K562 (cell line): ENCODE results near the gene SHISA8. TPM values are rescaled to one million over a fixed set of nuclear protein-coding genes. Genes with fewer than 3 reads are reported as not detected.
A peak's percentile ranks its signal among the peaks of the same experiment; 100 is the strongest.

ENCODE experiments used
- ATAC-seq: fragments of 200-7000 bp; cut with Tn5 transposase; 3 replicates; pipeline ENCODE4 v1.9.1; 2020; ENCODE audit warnings: moderate library complexity
- Bru-seq: library from RNA; stranded (reverse); fragments of 400-500 nt; gene quantifications from one replicate; lab custom pipeline; 2021; lab: Mats Ljungman, UMichigan
- BruChase-seq, 2 experiments: library from RNA; stranded (reverse); fragments of 400-500 nt; gene quantifications; one replicate each; lab custom pipeline; 2021; lab: Mats Ljungman, UMichigan
- BruUV-seq: library from RNA; stranded (reverse); fragments of 400-500 nt; replicated peaks from 2 replicates; lab custom pipeline; 2021; lab: Mats Ljungman, UMichigan
- CTCF ChIA-PET: fragments of 300-600 bp; formaldehyde crosslinking; extraction: SDS; loops from one replicate; lab custom pipeline; 2021; ENCODE audit warnings: low intra/inter-chr PET ratio; lab: Yijun Ruan, JAX
- POLR2A ChIA-PET: fragments of 300-600, 350-650 bp; sonication (Branson Sonifier 250); formaldehyde crosslinking; extraction: SDS; loops from one replicate; lab custom pipeline; 2021; ENCODE audit warnings: antibody characterized with exemption, inconsistent platforms; lab: Yijun Ruan, JAX
- DNase-seq, 4 experiments: peaks; one replicate each; pipeline versions ENCODE4 v3.0.0 to v3.0.0-alpha.2; 2011 to 2018; ENCODE audit warnings: low spot score in 3 of 4, mixed read lengths in 3 of 4; ENCODE audit errors: extremely low read depth in 1 of 4
- FAIRE-seq: peaks from 2 replicates; lab custom pipeline; 2011; peaks lifted over from hg19 to GRCh38; lab: Jason Lieb, UNC
- H2AFZ ChIP-seq: 2 replicates; pipeline ENCODE4 v1.6.0; 2011; ENCODE audit warnings: low read depth, low read length, control low read depth, inconsistent platforms
- H3K27ac ChIP-seq: fragments of 200-600 bp; 3 replicates; pipeline ENCODE4 v1.8.0; 2011; ENCODE audit warnings: low read depth, mild to moderate bottlenecking, control low read depth, inconsistent platforms, low read length, moderate library complexity, mixed read lengths; ENCODE audit errors: extremely low read depth
- H3K27me3 ChIP-seq, 2 experiments: fragments of 300-600 bp in 1 of 2; 2 replicates in 1 of 2; 3 replicates in 1 of 2; pipeline versions ENCODE4 v1.6.0 to v1.8.0; 2011; ENCODE audit warnings: inconsistent platforms in 2 of 2, low read length in 2 of 2, mild to moderate bottlenecking in 1 of 2, mixed read lengths in 1 of 2, moderate library complexity in 1 of 2; ENCODE audit not compliant: control insufficient read depth in 2 of 2, insufficient read depth in 2 of 2
- H3K36me3 ChIP-seq: fragments of 300-600 bp; 3 replicates; pipeline ENCODE4 v1.8.0; 2011; ENCODE audit warnings: mild to moderate bottlenecking, low read length, inconsistent platforms; ENCODE audit not compliant: control insufficient read depth, insufficient read depth
- H3K4me1 ChIP-seq, 2 experiments: fragments of 200-600 bp in 1 of 2; replicated peaks in 1 of 2; 2 replicates in 1 of 2; 3 replicates in 1 of 2; pipeline versions ENCODE4 v1.5.1 to v1.8.0; 2011; ENCODE audit warnings: inconsistent platforms in 2 of 2, low read length in 2 of 2, mild to moderate bottlenecking in 1 of 2, mixed read lengths in 1 of 2, moderate library complexity in 1 of 2; ENCODE audit not compliant: control insufficient read depth in 2 of 2, insufficient read depth in 2 of 2
- H3K4me2 ChIP-seq: 2 replicates; pipeline ENCODE4 v1.6.1; 2011; ENCODE audit warnings: low read length, control low read depth, inconsistent platforms, mixed read lengths; ENCODE audit not compliant: insufficient read depth
- H3K4me3 ChIP-seq: fragments of 200-600 bp; sonication (generic), shearing (Covaris generic); 2 replicates; pipeline ENCODE4 v1.5.1; 2016; ENCODE audit warnings: control low read depth, inconsistent platforms
- H3K79me2 ChIP-seq: fragments of 200-600 bp; 3 replicates; pipeline ENCODE4 v1.8.0; 2011; ENCODE audit warnings: low read length, inconsistent platforms; ENCODE audit not compliant: control insufficient read depth, insufficient read depth
- H3K9ac ChIP-seq, 2 experiments: 2 replicates each; pipeline versions ENCODE4 v1.6.0 to v1.6.1; 2011; ENCODE audit warnings: low read depth in 2 of 2, low read length in 2 of 2, control low read depth in 1 of 2, inconsistent platforms in 1 of 2, mild to moderate bottlenecking in 1 of 2, mixed read lengths in 1 of 2; ENCODE audit not compliant: insufficient read depth in 1 of 2
- H3K9me1 ChIP-seq: one replicate; pipeline ENCODE4 v1.6.0; 2011; ENCODE audit warnings: inconsistent platforms, mild to moderate bottlenecking, low read length, moderate library complexity; ENCODE audit not compliant: control insufficient read depth, insufficient read depth
- H3K9me3 ChIP-seq: replicated peaks from 2 replicates; pipeline ENCODE4 v1.5.1; 2011; ENCODE audit warnings: low read depth, low read length, inconsistent platforms; ENCODE audit not compliant: control insufficient read depth, insufficient read depth
- H4K20me1 ChIP-seq: replicated peaks from 2 replicates; pipeline ENCODE4 v1.6.1; 2011; ENCODE audit warnings: low read length, inconsistent platforms, mixed read lengths; ENCODE audit not compliant: control insufficient read depth, insufficient read depth
- BCOR ChIP-seq: fragments of 450-650 bp; IDR thresholded peaks from 2 replicates; pipeline ENCODE4 v1.6.1; 2016
- CBFA2T3 ChIP-seq: fragments of 450-650 bp; IDR thresholded peaks from 2 replicates; pipeline ENCODE4 v1.6.1; 2017
- CHD4 ChIP-seq: fragments of 200-600 bp; sonication (generic); IDR thresholded peaks from 3 replicates; pipeline ENCODE4 v1.6.1; 2012; ENCODE audit warnings: low read depth, mild to moderate bottlenecking, mixed read lengths, low read length, inconsistent platforms; ENCODE audit not compliant: insufficient read depth, insufficient replicate concordance, poor library complexity, severe bottlenecking
- ETV1 ChIP-seq: fragments of 450-650 bp; conservative IDR thresholded peaks from 2 replicates; pipeline ENCODE4 v1.6.1; 2016; ENCODE audit warnings: missing genetic modification characterization, control low read depth, low read depth, missing compliant biosample characterization
- HSF4 ChIP-seq: fragments of 250-450 bp; sonication (Bioruptor Pico); IDR thresholded peaks from 2 replicates; pipeline ENCODE4 v2.1.2; 2022; ENCODE audit warnings: mild to moderate bottlenecking, moderate library complexity, borderline replicate concordance
- KDM1A ChIP-seq, 2 experiments: fragments of 450-650 bp; IDR thresholded peaks; 2 replicates each; pipeline ENCODE4 v1.6.1; 2016; ENCODE audit warnings: mild to moderate bottlenecking in 2 of 2
- POLR2G ChIP-seq: fragments of 200-400 bp; formaldehyde crosslinking; IDR thresholded peaks from 2 replicates; pipeline ENCODE4 v1.6.1; 2017; ENCODE audit warnings: low read depth, mild to moderate bottlenecking, antibody characterized with exemption, low read length, moderate library complexity
- ZBTB7A ChIP-seq: IDR thresholded peaks from 2 replicates; pipeline ENCODE4 v1.6.1; 2011; ENCODE audit warnings: low read depth, mild to moderate bottlenecking, low read length, moderate library complexity, borderline replicate concordance; ENCODE audit not compliant: control insufficient read depth
- ZNF133 ChIP-seq: fragments of 250-450 bp; sonication (Bioruptor Pico); IDR thresholded peaks from 2 replicates; pipeline ENCODE4 v1.4.0; 2020; ENCODE audit warnings: mild to moderate bottlenecking
- WGBS: fragments of 100-300 bp; shearing (Covaris generic); methylation state at CpG from one replicate; pipeline ENCODE4 v1.1.6; 2016; ENCODE audit warnings: low coverage, mixed read lengths; ENCODE audit not compliant: insufficient coverage; ENCODE audit errors: missing lambda C conversion rate; 5-methylcytosine and 5-hydroxymethylcytosine counted together
- in situ Hi-C: fragments of 300-500 bp; cut with MboI; formaldehyde crosslinking; loops from 4 replicates; pipeline ENCODE4 v1.15.0; 2018; ENCODE audit warnings: inconsistent platforms, mixed read lengths
- intact Hi-C: fragments of 100-400 bp; cut with micrococcal nuclease; formaldehyde crosslinking; loops from 2 replicates; pipeline ENCODE4 v1.14.2; 2022
- long read RNA-seq, 3 experiments: library from polyadenylated mRNA in 2 of 3; library from RNA in 1 of 3; unstranded in 2 of 3; stranded (forward) in 1 of 3; transcript quantifications; one replicate each; pipeline ENCODE4 v2.0.0, GENCODE V29; 2019 to 2022
- polyA minus RNA-seq, 3 experiments: library from RNA; depleted of rRNA, polyadenylated mRNA; stranded (reverse); fragments of >200 nt; gene quantifications; 2 replicates each; pipeline ENCODE4 v1.2.3, GENCODE V29; 2011
- polyA plus RNA-seq, 8 experiments: library from polyadenylated mRNA; depleted of rRNA in 4 of 8; stranded (reverse) in 5 of 8; unstranded in 3 of 8; fragments of >200 nt; fragmentation: Nextera tagmentation in 2 of 8; fragmentation: Illumina TruSeq in 1 of 8; extraction: Ambion mirVana in 2 of 8; extraction: Trizol in 1 of 8; gene quantifications; 2 replicates each; pipeline versions ENCODE4 v1.2.1 to v1.2.3, GENCODE V29; 2011 to 2014; ENCODE audit warnings: inconsistent platforms in 1 of 8, missing spikeins in 1 of 8
- total RNA-seq, 7 experiments: library from RNA; depleted of rRNA in 6 of 7; stranded (reverse); fragments of >200 nt in 6 of 7; fragmentation: Illumina TruSeq in 2 of 7; extraction: Trizol in 2 of 7; gene quantifications; 2 replicates each; pipeline versions ENCODE4 v1.2.1 to v1.2.3, GENCODE V29; 2011 to 2021; ENCODE audit warnings: low replicate concordance in 1 of 7
- TF ChIP-seq, protein P1 (sequence below): fragments of 200-800 bp; sonication (Bioruptor generic); IDR thresholded peaks from 2 replicates; pipeline ENCODE4 v1.6.1; 2017; ENCODE audit warnings: missing genetic modification characterization, missing compliant biosample characterization
- TF ChIP-seq, protein P2 (sequence below): fragments of 250-450 bp; sonication (Bioruptor Pico); IDR thresholded peaks from 2 replicates; pipeline ENCODE4 v1.5.0; 2021
- TF ChIP-seq, protein P3 (sequence below), 2 experiments: IDR thresholded peaks; 2 replicates each; pipeline ENCODE4 v1.6.1; 2011; ENCODE audit warnings: borderline replicate concordance in 1 of 2, control low read depth in 1 of 2, low read depth in 1 of 2, low read length in 1 of 2, mild to moderate bottlenecking in 1 of 2, mixed read lengths in 1 of 2, moderate library complexity in 1 of 2; ENCODE audit not compliant: insufficient read depth in 1 of 2, insufficient read length in 1 of 2, poor library complexity in 1 of 2, severe bottlenecking in 1 of 2; ENCODE audit errors: extremely low read depth in 1 of 2

The SHISA8 gene
- 0.70 and 1.5 TPM in 2 replicates for total RNA-seq (2011; cell fraction: chromatin; rRNA removed; ENCODE audit: low replicate concordance)
- total RNA-seq (2011; cell fraction: nucleolus; rRNA removed) = 2.4 and 5.5 TPM in 2 replicates
- 1.5 and 2.1 TPM in 2 replicates for total RNA-seq (2011; cell fraction: nucleoplasm; rRNA removed)
- total RNA-seq (2014; rRNA removed) (1.1 and 1.4 TPM in 2 replicates), total RNA-seq (2014; rRNA removed; fragmentation: Illumina TruSeq; extraction: Trizol) (not detected in 2 replicates), total RNA-seq (2015; rRNA removed; fragmentation: Illumina TruSeq; extraction: Trizol) (not detected in 2 replicates), total RNA-seq (2021) (2.2 TPM in 2 replicates), polyA plus RNA-seq (2011; rRNA removed) (0.08 and 0.15 TPM in 2 replicates), polyA plus RNA-seq (2014; fragmentation: Illumina TruSeq; extraction: Trizol) (not detected in 2 replicates), polyA plus RNA-seq (2014; fragmentation: Nextera tagmentation; extraction: Ambion mirVana) (under 1 TPM in 1 of 2 experiments, not detected in 1; 0.07 TPM), polyA plus RNA-seq (2014; rRNA removed) (0.50 and 3.3 TPM in 2 replicates), polyA minus RNA-seq (2011; rRNA and poly(A)+ RNA removed) (not detected in 2 replicates), Bru-seq, nascent RNA (percentile 45 among the genes with signal in this experiment), BruChase-seq, experiment 1, labeled RNA remaining after a 2-hour chase (percentile 21 among the genes with signal in this experiment), BruChase-seq, experiment 2, labeled RNA remaining after a 6-hour chase (percentile 40 among the genes with signal in this experiment)
- polyA plus RNA-seq (2011; cell fraction: cytosol; rRNA removed) = 0.09 and 1.8 TPM in 2 replicates
- polyA plus RNA-seq (2011; cell fraction: nucleus; rRNA removed) = 2.7 and 8.7 TPM in 2 replicates
- 0.19 and 0.40 TPM in 2 replicates for polyA plus RNA-seq (2012)
- not detected in 2 replicates for polyA minus RNA-seq (2011; cell fraction: cytosol; rRNA and poly(A)+ RNA removed)
- polyA minus RNA-seq (2011; cell fraction: nucleus; rRNA and poly(A)+ RNA removed) = 0.94 TPM in 1 of 2 replicates, not detected in the other
- long read RNA-seq, experiment 1, partial matches to known transcripts = 0 of 13 reads
- long read RNA-seq, experiment 1, other reads (novel, unspliced or antisense) = 13 of 13 reads
- long read RNA-seq, experiment 2, partial matches to known transcripts = 1 of 4 reads
- long read RNA-seq, experiment 2, other reads (novel, unspliced or antisense) = 3 of 4 reads
- long read RNA-seq, experiment 3 = 0 reads

DNA sequence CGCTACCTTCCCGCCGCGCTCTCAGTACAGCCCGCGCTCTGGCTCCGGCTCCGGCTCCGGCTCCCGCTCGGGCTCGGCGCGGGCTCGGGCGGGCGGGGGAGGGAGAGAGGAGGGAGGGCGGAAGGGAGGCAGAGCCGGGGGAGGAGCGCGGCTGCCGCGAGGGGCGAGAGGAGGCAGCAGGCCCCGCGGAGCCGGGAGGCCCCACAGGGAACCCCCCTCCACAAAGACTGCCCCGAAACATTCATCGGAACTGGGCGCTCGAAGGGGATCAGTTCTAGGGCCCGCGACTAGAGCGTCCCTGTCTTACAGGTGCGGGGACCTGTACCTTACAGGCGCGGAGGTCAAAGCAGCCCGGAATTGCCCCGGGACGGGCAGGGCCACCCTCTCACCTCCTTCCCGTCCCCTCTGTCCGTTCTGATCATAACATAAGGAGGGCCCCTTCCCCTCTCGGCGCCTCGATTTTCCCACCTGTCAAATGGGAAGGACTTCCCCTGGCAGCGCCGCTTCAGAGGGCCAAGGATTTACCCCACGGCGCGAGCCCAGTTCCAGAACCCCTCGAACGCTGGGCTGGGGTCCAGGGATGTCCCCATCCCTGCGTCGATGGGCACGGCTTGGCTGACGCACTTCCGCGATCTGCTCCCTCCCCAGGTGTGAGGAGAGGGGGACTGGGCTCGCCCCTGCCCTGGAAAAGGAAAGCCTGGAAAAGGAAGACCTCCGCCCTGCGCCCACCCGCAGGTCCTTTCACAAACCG, at the start of gene SHISA8:
Gene SHISA8, minus strand, starts transcription at position 40 of the 751 bp plus-strand sequence. CDS start 407 bp downstream, outside the sequence.
- intact Hi-C loops (no loop called here), in situ Hi-C loops (no loop called here)
- ATAC-seq = peak; percentile 84
- DNase-seq = peak in 2 of 4 experiments; percentile 61 to 72
- no peak for FAIRE-seq
- POLR2A ChIA-PET = interaction anchor here (0.6 kb wide), 2 partner anchors 12 to 684 kb away, joined by 3 to 4 read pairs; no protein-coding TSS in a partner anchor
- H3K4me1 ChIP-seq = peaks cover 6 to 53% of the 10 kb centered on the region in 2 experiments; a peak in 3 of 5 replicates
- peaks cover 9% of the 10 kb centered on the region; the same call in 1 of the 2 replicates for H4K20me1 ChIP-seq
- H3K27me3 ChIP-seq = 0 out of 5 replicates have a peak, but pooled peaks cover 0 to 4% of the 10 kb centered on the region in 2 experiments
- H3K36me3 ChIP-seq = no peaks in the 10 kb centered on the region
- peak within 1 kb of the TSS; percentile 41 for H3K4me3 ChIP-seq
- peak within 1 kb of the TSS; percentile 54 to 88; a peak in 3 of 4 replicates for H3K9ac ChIP-seq
- 38% methylated on average over 20 of the region's 63 CpGs for WGBS
- peak within 1 kb of the TSS; percentile 32; the same call in 1 of the 2 replicates for H3K4me2 ChIP-seq
- H3K79me2 ChIP-seq = no peaks in the 10 kb centered on the region
- H3K9me1 ChIP-seq = no peaks in the 10 kb centered on the region
- no TSS peak for BruUV-seq
- H2AFZ ChIP-seq = peak within 1 kb of the TSS; percentile 40; the same call in 1 of the 2 replicates
- no peak within 1 kb of the TSS for H3K27ac ChIP-seq
- no peaks in the 10 kb centered on the region for H3K9me3 ChIP-seq
- CTCF ChIA-PET = interaction anchor here (0.7 kb wide), 1 partner anchor 219 kb away, joined by 3 read pairs; no protein-coding TSS in a partner anchor
- TF ChIP-seq, protein P1, sequence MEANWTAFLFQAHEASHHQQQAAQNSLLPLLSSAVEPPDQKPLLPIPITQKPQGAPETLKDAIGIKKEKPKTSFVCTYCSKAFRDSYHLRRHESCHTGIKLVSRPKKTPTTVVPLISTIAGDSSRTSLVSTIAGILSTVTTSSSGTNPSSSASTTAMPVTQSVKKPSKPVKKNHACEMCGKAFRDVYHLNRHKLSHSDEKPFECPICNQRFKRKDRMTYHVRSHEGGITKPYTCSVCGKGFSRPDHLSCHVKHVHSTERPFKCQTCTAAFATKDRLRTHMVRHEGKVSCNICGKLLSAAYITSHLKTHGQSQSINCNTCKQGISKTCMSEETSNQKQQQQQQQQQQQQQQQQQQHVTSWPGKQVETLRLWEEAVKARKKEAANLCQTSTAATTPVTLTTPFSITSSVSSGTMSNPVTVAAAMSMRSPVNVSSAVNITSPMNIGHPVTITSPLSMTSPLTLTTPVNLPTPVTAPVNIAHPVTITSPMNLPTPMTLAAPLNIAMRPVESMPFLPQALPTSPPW (CRISPR knock-in tag) = peak; percentile 70
- TF ChIP-seq HSF4 (CRISPR knock-in tag) (no peak), CHD4 (peak; percentile 29), ETV1 (tag) (no peak), CBFA2T3 (no peak), BCOR (peak; percentile 68), KDM1A (IDR thresholded peaks at IDR 0.05) (peak in 1 of 2 experiments; percentile 51; a peak in 1 of 4 replicates), ZBTB7A (peak; percentile 26; the same call in 1 of the 2 replicates), POLR2G (peak; percentile 28), ZNF133 (CRISPR knock-in tag) (no peak)
- TF ChIP-seq, protein P2, sequence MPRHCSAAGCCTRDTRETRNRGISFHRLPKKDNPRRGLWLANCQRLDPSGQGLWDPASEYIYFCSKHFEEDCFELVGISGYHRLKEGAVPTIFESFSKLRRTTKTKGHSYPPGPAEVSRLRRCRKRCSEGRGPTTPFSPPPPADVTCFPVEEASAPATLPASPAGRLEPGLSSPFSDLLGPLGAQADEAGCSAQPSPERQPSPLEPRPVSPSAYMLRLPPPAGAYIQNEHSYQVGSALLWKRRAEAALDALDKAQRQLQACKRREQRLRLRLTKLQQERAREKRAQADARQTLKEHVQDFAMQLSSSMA (CRISPR knock-in tag) = no peak
- TF ChIP-seq, protein P3, sequence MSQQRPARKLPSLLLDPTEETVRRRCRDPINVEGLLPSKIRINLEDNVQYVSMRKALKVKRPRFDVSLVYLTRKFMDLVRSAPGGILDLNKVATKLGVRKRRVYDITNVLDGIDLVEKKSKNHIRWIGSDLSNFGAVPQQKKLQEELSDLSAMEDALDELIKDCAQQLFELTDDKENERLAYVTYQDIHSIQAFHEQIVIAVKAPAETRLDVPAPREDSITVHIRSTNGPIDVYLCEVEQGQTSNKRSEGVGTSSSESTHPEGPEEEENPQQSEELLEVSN (IDR thresholded peaks at IDR 0.05; ENCODE audit: borderline replicate concordance in 1 of 2, extremely low read depth in 1 of 2, insufficient read depth in 1 of 2, insufficient read length in 1 of 2, low read depth in 1 of 2, low read length in 1 of 2, poor library complexity in 1 of 2, severe bottlenecking in 1 of 2) = peak in 1 of 2 experiments; percentile 50
